HTERT RPE-1 (cell line): ENCODE data around the gene SPEG.

Experiments used
- in situ Hi-C: fragments of 300-500 bp; cut with MboI; formaldehyde crosslinking; loops from 4 replicates; pipeline ENCODE4 v1.14.3; 2020; ENCODE audit warnings: low sequenced_read_pairs

SPEG gene

GRCh38 chr2:219455581-219455980 lies 20.9 kb downstream of the SPEG start:
- in situ Hi-C loops = no loop called here

DNA sequence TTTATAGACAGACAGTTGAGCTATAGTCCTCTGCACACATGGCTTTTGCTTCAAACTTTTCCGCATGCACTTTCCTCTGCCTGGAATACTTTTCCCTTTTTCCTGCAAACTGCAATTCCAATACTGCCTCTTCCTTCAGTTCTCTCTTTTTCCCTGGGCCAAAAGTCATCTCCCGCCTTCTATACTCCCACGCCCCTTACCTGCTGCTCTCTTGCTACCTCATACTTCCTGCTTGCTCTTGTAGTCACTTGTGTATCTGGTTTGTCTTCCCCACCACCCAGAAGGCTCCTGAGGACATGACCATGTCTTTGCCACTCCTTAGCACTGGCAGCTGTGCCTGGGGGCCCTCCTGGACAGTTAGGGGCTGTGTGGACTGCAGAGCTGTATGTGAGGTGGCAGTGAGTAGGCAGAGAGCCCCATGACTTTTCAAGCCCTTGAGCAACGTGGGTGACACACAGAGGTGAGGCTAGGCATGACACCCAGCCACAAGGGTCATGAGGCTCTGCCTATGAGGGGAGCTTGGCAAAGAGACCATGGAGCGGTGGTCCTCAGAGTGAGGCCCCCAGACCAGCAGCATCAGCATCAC lies 23.2 kb downstream of the SPEG start:
- in situ Hi-C loops = no loop called here

GRCh38 chr2:219458996-219459395 lies 24.4 kb downstream of the SPEG start:
- in situ Hi-C loops = no loop called here

- in situ Hi-C loops = no loop called here
Observed at GRCh38 chr2:219459460-219460311, 25.0 kb downstream of the SPEG start.

GRCh38 chr2:219460424-219460926 lies 25.8 kb downstream of the SPEG start:
- in situ Hi-C loops = no loop called here

DNA sequence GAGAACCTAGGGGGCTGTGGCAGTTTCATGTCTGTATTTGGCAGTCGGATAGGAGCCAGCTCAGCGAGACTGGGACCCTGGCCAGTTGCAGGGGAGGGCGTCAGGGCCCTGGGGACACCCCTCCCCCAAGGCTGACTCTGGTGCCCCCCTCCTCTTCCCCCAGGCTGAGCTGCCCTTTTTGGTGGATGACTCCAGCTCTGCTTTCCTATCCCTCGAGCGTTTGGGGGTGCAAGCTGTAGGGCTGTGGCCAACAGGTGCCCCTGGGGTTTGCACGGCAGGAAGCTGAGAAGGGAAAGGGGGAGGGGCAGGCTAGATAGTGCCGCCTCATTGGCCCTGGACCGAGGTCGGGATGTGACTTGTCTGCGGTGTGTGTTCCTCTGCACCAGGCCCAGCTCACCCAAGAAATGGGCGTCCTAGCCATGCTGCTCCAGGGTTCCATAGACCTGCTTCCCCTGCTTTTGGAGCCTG lies 26.4 kb downstream of the SPEG start:
- in situ Hi-C loops = no loop called here

GRCh38 chr2:219461669-219462068 lies 27.0 kb downstream of the SPEG start:
- in situ Hi-C loops = no loop called here

DNA sequence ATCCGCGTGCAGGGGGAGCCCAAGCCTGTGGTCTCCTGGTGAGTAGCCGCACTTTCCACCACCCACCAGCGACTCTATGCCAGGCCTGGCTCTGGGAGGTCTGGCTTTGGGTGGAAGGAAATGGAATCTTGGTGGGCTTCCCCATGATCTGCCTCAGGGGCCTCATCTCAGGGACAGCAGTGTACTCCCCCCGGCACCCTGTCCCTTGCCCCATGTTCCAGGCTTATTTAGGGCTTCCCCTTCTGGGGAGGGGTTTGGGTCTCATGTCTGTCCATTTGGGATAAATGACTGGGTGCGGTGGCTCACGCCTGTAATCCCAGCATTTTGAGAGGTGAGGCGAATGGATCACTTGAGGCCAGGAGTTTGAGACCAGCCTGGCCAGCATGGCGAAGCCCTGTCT lies 27.7 kb downstream of the SPEG start:
- in situ Hi-C loops = no loop called here

- in situ Hi-C loops = no loop called here
Observed at GRCh38 chr2:219464286-219465032, 29.8 kb downstream of the SPEG start.

DNA sequence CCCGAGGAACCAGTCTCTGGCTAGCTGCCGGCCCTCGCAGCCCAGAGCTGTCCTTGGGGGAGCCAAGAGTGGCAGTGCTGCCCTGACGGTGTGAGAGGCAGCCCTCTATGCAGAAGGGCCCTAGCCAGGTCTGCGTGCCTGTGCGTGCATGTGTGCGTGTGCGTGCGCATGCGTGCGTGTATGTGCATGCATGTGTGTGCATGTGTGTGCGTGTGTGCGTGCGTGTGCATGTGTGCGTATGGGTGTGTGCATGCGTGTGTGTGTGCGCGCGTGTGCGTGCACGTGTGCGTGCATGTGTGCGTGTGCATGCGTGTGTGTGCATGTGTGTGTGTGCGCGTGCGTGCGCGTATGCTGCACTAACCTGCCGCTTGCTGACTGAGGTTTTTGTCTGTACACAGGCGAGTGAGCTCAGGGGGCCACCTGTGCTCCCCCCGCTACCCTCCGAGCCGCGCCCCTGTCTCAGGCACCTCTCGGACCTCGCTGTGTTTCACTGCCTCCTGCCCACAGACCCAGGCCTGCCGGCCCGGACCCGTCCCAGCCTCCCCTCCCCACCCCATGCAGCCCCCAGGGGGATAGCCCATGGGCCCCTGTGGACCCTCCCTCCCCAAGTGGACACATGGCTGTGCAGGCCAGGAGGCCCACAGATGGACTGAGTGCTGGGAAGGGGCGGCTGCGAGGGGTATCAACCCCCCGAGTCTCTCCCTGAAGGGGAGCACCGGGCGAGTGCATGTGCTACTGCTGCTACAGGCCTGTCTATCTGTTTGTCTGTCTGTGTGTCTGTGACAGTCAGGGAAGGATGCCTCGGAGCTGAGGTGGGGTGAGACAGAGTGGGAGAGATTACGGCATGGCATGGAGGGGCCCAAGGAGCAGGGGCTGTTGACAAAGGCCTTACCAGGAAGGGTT lies 31.3 kb downstream of the SPEG start:
- in situ Hi-C loops = no loop called here

- in situ Hi-C loops = no loop called here
Observed at GRCh38 chr2:219466816-219467735, 32.4 kb downstream of the SPEG start.

GRCh38 chr2:219467736-219468075 lies 33.1 kb downstream of the SPEG start:
- in situ Hi-C loops = no loop called here

- in situ Hi-C loops = no loop called here
Observed at GRCh38 chr2:219468410-219469185, 34.0 kb downstream of the SPEG start.

GRCh38 chr2:219469186-219469724 lies 34.6 kb downstream of the SPEG start:
- in situ Hi-C loops = no loop called here

DNA sequence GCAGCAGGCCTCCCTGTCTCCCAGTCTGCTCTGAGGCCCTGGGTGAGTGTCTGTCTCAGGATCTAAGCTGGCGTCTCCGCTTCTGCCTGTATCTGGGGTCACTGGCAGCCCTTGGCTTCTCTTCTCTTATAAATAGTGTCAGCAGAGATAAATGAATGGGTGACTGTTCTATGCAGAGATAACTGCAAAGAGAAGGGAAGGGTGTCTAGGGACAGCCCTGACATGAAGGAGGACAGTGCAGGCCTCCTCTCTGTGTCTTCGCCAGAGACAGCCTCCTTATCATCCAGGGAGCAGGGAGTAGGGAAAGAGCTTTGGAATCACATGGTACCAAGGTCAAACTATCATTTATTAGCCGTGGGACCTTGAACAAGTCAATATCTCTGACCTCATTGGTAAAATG lies 35.8 kb downstream of the SPEG start:
- in situ Hi-C loops = no loop called here

GRCh38 chr2:219471476-219472371 lies 37.1 kb downstream of the SPEG start:
- in situ Hi-C loops = no loop called here

DNA sequence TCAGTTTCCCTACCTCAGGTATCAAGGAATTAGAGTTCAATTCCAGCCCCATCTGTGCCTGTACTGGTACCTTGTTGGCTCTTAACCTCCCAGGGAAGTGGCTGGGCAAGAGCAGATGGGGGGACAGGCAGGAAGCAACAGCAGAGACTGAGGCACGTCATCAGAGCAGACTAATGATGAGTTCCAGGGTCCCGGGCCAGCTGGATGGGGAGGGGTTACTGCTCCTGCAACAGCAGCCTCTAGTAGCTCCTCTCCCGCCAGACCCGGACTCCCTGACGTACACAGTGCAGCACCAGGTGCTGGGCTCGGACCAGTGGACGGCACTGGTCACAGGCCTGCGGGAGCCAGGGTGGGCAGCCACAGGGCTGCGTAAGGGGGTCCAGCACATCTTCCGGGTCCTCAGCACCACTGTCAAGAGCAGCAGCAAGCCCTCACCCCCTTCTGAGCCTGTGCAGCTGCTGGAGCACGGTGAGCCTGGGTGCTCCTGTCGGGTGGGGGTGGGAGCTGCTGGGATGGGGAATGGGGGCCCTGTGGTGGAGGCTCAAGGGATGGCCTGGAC lies 38.1 kb downstream of the SPEG start:
- in situ Hi-C loops = no loop called here
